Stimulated activated CD4-positive, alpha-beta T cell treated with anti-CD3 and anti-CD28 coated beads, Interleukin-12 subunit alpha, Interleukin-12 subunit beta, amount 100 ng/mL, for 48 hours (primary cell): Measurements from ENCODE around the gene STARD4.
A peak's percentile ranks its signal among the peaks of the same experiment; 100 is the strongest.

Experiments used
- DNase-seq, 3 donors: peaks; one replicate each; pipeline ENCODE4 v3.0.0-alpha.2; 2020; ENCODE audit warnings: low read depth in 2 of 3, low spot score in 1 of 3

STARD4 gene

DNA sequence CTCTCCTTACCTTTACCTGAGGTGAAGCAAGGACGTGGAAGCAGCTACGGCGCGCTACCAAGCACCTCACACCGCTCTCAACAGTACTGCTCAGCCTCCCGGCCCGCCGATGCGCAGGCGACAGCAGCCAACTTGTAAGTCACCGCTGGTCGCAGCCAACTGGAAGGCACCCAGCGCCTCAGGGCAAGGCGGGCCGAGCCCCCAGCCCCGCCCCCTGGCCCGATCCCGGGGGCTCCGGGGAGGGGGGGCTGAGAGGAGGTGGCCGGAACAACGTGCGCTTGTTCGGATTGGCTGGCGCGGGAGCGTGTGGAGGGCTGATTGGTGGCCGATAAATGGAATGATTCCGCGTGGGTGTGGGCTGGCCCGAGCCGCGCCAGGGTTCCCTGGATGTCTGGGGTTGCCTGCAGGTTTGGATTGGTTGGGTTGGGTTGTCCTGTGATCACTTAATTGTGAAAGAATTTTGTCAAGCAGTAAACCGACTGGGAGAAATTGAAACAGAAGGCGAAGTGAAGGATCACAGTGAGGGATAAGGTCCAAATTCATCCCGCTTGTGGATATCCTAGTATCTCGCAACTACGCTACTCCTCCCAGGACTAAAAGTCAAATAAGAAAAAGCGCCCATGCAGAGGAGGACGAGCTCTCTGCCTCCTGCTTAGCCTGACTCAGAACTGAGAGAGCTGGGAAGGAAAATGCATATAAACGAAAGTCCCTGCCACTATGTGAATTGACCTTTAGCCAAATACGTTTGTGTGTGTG lies at the start of gene STARD4:
Gene STARD4, minus strand, starts transcription at position 161 of the 756 bp plus-strand sequence. CDS start 5,102 bp downstream, outside the sequence.
- DNase-seq: peak; percentile 88 to 92 (median 90)

DNA sequence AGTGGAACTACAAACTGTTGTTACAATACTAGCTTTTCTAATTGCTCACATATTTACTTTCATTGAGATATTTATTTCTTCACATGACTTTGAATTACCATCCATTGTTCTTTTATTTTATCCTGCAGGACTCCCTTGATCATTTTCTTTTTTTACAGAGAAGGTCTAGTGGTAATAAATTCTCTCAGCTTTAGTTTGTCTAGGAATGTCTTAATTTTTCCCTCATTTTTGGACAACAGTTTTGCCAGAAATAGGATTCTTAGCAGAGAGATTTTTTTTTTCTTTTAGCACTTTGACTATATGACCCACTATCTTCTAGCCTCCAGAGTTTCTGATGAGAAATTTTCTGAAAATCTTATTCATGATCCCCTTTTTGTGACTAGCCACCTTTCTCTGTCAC lies 47.3 kb upstream of the STARD4 start:
- DNase-seq: no peak

DNA sequence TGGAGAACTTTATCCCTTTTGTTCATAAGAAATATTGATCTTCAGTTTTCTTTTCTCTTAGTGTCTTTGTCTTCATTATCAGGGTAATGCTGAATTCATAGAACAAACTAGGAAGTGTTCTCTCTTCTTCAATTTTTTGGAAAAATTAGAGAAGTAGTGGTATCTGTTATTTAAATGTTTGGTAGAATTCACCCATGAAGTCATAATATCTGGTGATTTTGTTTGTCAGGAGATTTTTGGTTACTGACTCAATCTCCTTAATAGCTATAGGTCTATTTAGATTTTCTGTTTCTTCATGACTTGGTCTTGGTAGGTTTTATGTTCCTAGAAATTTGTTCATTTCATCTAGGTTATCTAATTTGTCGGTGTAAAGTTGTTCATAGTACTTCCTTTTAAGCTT lies 45.4 kb upstream of the STARD4 start:
- DNase-seq: no peak

DNA sequence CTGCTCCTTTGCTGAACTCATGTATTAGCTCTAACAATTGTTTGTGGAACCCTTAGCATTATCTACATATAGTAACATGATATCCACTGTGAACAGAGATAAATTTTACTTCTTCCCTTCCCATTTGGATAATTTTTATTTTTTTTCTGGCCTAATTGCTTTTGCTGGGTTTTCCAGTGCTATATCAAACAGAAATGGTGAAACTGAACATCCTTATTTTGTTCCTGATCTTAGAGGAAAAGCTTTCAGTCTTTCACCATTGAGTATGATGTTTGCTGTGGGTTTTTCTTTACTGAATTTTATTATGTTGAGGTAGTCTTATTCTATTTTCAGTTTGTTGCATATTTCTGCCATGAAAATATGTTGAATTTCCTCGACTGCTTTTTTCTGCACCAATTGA lies 44.8 kb upstream of the STARD4 start:
- DNase-seq: no peak

DNA sequence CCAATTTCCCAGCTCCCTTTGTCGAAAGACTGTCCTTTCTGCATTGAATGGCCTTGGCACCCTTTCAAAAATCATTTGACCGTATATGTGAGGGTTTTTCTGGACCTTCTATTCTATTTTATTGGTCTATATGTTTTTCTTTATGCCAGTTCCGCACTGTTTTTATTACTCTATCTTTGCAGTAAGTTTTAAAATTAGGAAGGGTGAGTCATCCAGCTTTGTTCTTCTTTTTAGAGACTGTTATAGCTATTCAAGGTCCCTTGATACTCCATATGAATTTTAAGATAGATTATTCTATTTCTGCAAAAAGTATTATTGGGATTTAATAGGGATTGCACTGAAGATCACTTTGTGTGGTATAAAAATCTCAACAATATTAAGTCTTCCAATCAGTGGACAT lies 44.2 kb upstream of the STARD4 start:
- DNase-seq: no peak

DNA sequence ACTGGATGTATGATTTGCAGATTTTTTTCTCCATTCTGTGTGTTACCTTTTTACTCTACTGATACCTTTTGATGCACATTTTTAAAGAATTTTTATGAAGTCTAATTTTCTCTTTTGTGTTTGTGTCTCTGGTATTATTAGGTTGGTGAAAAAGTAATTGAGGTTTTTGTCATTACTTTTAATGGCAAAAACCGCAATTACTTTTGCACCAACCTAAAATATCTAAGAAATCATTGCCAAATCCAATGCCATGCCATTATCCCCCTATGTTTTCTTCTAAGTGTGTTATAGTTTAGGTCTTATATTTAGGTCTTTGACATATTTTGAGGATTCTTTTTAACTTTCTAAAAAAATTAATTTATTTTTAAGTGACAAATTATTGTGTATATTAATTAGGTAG lies 43.4 kb upstream of the STARD4 start:
- no peak for DNase-seq

- DNase-seq: no peak
These were observed 41.5 kb upstream of the STARD4 start for GRCh38 chr5:111553868-111554267.

DNA sequence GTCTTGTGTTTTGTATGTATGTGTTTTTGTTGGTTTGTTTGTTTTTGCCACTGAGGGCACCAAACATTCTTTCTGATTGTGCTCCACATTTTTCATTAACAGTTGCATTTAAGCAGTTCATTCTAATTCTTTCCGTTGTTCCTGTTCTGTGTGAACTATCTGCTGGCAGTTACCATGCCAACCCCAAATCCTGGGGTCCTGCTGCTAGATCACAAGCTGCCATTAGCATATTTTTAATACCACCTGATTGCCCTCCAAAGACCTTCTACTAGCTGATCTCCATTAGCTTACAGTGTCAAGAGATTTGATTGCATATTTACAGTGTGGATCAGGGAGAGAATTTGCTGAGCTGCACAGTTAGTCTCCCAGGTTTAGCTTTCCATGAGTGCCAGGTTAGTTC lies 40.6 kb upstream of the STARD4 start:
- DNase-seq: no peak

DNA sequence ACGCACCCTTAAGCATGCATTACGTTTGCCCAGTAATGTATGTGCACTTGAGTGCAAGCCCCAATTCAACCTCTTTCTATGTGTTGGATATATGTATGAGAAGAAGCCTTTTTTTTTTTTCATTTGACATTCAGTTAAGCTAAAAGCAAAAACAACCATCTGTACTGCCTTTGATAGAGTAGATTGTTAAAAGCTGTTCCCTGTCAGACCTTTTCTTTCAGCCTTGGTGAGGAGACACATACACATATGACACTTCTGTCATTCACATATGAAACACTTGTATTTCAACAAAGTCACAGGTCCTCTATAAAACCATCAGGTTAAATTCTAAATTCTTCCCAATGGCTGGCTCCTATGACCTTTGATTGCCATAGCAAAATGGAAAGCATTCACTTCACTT lies 40.2 kb upstream of the STARD4 start:
- DNase-seq: no peak

GRCh38 chr5:111551569-111552275 lies 39.4 kb upstream of the STARD4 start:
- no peak for DNase-seq

DNA sequence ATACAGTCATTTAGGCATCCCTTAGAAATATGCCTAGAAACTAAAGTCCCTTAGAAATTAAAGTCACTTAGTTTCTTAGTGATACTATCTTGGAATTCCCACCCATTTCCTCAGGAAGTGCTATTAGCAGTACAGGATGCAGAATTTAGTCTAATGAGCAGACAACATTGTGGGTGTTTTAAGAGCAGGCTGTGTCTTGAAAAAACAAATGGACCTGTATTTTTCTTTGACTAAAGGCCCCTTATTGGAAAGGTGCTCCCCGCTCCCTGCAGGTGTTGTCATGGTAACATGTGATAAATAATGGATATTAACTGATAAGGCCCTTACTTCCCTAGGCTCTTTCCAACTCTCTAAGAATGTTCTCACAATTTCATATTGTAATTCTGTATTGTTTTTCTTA lies 38.8 kb upstream of the STARD4 start:
- DNase-seq: no peak

DNA sequence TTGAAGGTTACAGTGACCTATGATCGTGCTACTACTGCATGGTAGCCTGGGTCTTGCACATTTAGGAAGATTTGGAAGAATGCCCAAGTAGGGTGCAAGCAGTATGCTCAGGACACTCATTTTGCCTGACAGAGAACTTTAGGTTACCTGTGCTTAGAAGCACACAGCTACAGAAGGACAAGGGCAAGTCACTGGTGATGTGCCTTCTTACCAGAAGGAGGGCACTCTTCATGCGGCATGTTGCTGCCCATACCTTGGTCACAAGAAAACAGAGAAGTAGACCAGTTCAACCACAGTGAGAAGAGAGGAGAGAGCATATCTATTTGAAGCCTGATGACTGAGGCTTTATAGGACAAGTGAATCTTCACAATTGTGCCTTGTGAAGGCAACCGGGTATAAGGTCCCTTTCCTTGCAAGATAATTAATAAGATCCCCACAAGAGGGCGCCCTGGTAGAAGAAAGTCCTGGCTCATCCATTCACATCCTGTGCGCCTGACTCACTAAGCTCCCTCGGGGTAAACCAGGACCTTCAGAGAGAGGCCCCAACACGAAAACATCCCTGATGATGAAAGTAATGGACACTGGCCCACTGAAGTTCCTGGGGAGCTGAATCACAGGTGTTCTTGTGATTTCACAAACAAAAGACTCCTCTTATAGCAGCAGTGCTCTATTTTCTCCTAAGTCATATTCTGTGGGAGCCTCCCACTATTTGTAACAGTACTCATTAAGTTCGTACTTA lies 38.1 kb upstream of the STARD4 start:
- DNase-seq: peak; percentile 43 to 90 (median 62)

DNA sequence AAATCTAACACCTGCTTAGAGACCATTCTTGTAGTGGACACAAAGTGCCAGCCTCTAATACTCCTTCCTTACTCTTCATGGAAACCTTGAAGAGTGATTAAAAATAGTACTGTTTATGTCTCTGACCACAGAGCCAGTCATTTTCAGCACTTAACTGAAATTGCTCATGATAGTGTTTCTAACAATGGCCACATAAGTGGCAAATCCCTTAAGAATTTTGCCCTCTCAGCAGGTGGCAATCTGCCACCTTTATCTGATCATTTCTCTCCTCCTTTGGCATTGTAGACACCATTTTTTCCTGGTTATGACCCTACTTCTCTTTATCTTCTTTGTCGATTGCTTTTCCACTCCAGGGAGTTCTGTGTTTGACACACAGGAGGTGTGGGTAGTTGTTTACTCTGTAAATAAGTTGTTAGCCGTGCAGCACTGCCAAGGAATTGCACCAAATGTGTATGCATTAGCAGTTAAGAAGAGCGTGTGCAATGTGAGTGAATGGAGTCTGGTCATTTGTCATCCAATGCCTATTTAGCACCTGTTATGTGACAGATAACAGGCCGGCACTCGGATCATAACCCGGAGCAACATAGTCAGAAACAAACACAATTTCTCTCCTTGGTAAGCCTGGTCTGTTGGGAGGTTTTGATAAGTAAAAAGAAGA lies 36.8 kb upstream of the STARD4 start:
- DNase-seq: no peak

DNA sequence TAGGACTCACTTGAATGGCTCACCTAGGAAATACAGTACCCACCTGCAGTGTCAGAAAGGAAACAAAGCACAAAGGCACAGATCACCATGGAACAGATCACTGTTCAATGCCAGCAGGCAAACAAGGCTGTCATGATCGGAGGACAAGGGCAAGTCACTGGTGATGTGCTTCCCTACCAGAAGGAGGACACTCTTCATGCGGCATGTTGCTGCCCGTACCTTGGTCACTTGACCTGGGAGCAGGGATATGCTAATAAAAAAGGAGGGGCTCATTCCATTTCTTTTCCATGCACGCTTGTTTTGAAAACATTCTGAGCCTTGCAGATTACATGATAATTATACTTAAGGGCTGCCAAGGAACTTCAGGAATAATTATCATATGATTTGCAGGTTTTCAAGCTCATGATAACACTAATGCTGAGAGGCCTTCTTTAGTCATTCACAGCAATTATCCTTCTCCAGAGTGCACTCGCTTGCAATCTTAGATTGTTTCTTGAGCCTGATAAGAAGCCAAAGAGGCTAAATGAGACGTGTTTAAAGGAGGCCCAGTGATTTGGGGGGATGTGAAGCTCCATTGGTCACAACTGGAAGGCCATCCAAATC lies 36.1 kb upstream of the STARD4 start:
- no peak for DNase-seq

GRCh38 chr5:111545031-111545430 lies 32.7 kb upstream of the STARD4 start:
- DNase-seq: no peak

GRCh38 chr5:111537141-111538024 lies 25.0 kb upstream of the STARD4 start:
- no peak for DNase-seq

- DNase-seq: no peak
These were observed 23.7 kb upstream of the STARD4 start for GRCh38 chr5:111535879-111536549.

GRCh38 chr5:111532886-111533582 lies 20.7 kb upstream of the STARD4 start:
- no peak for DNase-seq

DNA sequence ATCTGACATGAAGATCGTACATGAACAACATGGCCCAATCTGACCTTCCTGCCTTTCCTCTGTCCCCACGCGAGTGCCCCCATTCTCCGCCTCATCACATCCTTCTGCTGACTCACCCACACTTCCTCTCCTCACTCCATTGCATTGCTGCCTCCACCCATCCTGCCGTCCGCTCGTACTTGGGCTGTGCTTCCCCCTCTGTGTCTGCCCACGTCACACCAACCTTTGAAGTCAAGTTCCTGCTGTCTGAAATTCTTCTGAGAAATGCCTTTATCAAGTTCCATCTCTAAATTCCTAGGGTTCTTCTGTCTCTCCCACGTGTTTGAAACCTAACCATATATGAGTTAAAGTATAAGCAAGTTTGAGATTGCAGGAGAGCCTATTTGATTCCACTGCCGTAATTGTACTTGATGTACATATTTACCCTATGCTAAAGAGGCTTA lies 18.0 kb upstream of the STARD4 start:
- peak; percentile 63 to 66 (median 65) for DNase-seq
